ENCODE data around the gene RIIAD1. TPM values are rescaled to one million over a fixed set of nuclear protein-coding genes. Genes with fewer than 3 reads are reported as not detected.
A peak's percentile ranks its signal among the peaks of the same experiment; 100 is the strongest.

RIIAD1 gene
- total RNA-seq, 1 donor from 2014 or later, result not detected

DNA sequence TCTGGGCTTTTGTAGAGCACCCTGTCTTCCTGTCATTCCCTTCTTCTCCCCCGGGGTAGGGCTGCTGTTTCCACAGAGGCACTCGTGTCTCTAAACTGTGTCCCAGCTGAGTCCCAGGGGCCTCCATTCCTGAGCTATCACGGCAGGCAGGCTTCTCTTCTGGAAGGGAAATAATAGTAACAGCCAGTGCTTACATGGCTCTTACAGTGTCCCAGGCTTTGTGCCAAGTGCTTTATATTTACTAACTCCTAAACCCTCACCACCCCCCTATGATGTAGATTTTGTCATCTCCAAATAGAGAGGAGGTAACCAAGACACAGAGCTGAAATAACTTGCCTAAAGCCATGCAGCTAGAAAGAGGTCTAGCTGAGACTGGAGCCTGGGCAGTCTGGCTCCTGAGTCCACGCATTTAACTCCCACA lies 3.3 kb upstream of the RIIAD1 start:
- H3K4me3 ChIP-seq, result no peak overlapping the region
- H3K4me2 ChIP-seq, result no peak overlapping the region
- H3F3A ChIP-seq (ENCODE audit: low read depth), result peaks cover 31% of the 10 kb centered on the region
- H3K79me2 ChIP-seq (ENCODE audit: low read depth), result no peaks in the 10 kb centered on the region
- no peaks in the 10 kb centered on the region for H3K9me3 Mint-ChIP-seq
- H3K4me1 ChIP-seq, result peaks cover 34% of the 10 kb centered on the region
- no peak for TF ChIP-seq EZH2 (IDR thresholded peaks at IDR 0.05)
- TF ChIP-seq, protein P1, sequence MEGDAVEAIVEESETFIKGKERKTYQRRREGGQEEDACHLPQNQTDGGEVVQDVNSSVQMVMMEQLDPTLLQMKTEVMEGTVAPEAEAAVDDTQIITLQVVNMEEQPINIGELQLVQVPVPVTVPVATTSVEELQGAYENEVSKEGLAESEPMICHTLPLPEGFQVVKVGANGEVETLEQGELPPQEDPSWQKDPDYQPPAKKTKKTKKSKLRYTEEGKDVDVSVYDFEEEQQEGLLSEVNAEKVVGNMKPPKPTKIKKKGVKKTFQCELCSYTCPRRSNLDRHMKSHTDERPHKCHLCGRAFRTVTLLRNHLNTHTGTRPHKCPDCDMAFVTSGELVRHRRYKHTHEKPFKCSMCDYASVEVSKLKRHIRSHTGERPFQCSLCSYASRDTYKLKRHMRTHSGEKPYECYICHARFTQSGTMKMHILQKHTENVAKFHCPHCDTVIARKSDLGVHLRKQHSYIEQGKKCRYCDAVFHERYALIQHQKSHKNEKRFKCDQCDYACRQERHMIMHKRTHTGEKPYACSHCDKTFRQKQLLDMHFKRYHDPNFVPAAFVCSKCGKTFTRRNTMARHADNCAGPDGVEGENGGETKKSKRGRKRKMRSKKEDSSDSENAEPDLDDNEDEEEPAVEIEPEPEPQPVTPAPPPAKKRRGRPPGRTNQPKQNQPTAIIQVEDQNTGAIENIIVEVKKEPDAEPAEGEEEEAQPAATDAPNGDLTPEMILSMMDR (IDR thresholded peaks at IDR 0.05), result no peak
- no peak for TF ChIP-seq EZH2phosphoT487 (IDR thresholded peaks at IDR 0.05)
- no peak overlapping the region for H2AFZ ChIP-seq (replicated peaks)
- H3K27ac ChIP-seq, result no peak overlapping the region
- no peak for DNase-seq (ENCODE audit: low spot score)
- peaks cover 59% of the 10 kb centered on the region for H3K27me3 ChIP-seq
- peak overlapping the region; percentile 91 for H3K4me3 Mint-ChIP-seq
- no peaks in the 10 kb centered on the region for H3K36me3 Mint-ChIP-seq
- no peak overlapping the region for H3K9ac ChIP-seq
- H4K20me1 ChIP-seq (ENCODE audit: low read depth), result peaks cover 21% of the 10 kb centered on the region
- H3K4me1 Mint-ChIP-seq, result peaks cover 58% of the 10 kb centered on the region
- H3K27ac Mint-ChIP-seq, result no peak overlapping the region
- H3K27me3 Mint-ChIP-seq (ENCODE audit: insufficient read depth, low read depth), result peaks cover 57% of the 10 kb centered on the region
- H3K36me3 ChIP-seq, result no peaks in the 10 kb centered on the region
- no peaks in the 10 kb centered on the region for H3K9me3 ChIP-seq (ENCODE audit: low read depth)

DNA sequence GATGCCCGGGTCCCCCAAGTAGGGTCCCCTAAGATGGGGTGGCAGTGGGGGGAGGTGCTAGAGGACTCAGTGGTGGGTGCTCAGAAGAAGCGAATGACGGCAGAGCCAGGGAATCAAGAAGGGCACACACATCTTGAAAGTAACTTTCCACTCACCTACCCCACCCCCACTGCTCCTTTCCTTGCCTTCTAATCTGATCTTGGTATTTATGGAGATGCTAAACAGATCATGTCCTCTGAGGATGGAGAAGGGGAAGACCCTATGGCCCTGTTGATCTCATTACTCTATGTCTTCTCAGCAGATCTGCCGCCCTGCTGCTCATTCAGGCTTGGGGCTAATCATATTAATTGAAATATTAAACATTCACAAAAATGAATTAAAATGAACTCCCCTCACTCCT lies 2.7 kb upstream of the RIIAD1 start:
- Mint-ChIP-seq H3K4me1 (peaks cover 56% of the 10 kb centered on the region), H3K36me3 (no peaks in the 10 kb centered on the region), H3K9me3 (no peaks in the 10 kb centered on the region), H3K27me3 (ENCODE audit: insufficient read depth, low read depth) (peaks cover 53% of the 10 kb centered on the region), H3K27ac (no peak overlapping the region), H3K4me3 (peak overlapping the region; percentile 24)
- peaks cover 21% of the 10 kb centered on the region for H4K20me1 ChIP-seq (ENCODE audit: low read depth)
- no peak overlapping the region for H3K9ac ChIP-seq
- H2AFZ ChIP-seq (replicated peaks), result no peak overlapping the region
- no peak overlapping the region for H3K4me3 ChIP-seq
- TF ChIP-seq, protein P1 (IDR thresholded peaks at IDR 0.05), result no peak
- no peak for TF ChIP-seq EZH2 (IDR thresholded peaks at IDR 0.05)
- TF ChIP-seq EZH2phosphoT487 (IDR thresholded peaks at IDR 0.05), result no peak
- DNase-seq (ENCODE audit: low spot score), result no peak
- peaks cover 31% of the 10 kb centered on the region for H3F3A ChIP-seq (ENCODE audit: low read depth)
- H3K4me1 ChIP-seq, result peaks cover 34% of the 10 kb centered on the region
- no peak overlapping the region for H3K4me2 ChIP-seq
- H3K27me3 ChIP-seq, result peaks cover 65% of the 10 kb centered on the region
- H3K36me3 ChIP-seq, result no peaks in the 10 kb centered on the region
- H3K27ac ChIP-seq, result no peak overlapping the region
- no peaks in the 10 kb centered on the region for H3K9me3 ChIP-seq (ENCODE audit: low read depth)
- no peaks in the 10 kb centered on the region for H3K79me2 ChIP-seq (ENCODE audit: low read depth)

DNA sequence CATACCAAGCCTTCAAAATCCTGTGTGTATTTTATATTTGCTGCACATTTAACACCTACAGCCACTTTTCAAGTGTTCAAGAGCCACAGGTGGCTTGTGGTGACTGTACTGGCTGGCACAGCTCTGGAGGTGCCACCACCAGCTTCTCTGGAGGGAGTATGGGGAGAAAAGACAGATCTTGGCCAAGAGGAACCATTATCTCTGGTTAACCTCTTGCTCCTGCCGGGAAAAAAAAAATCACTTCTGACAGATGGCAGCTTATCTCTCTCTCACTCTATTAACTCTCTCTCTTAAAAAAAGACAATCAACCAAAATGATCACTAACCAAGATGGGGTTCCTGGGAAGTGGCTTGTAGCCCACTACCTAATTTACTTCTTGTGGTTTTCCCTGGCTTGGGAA lies 1.2 kb upstream of the RIIAD1 start:
- no peaks in the 10 kb centered on the region for H3K36me3 ChIP-seq
- no peak for DNase-seq (ENCODE audit: low spot score)
- Mint-ChIP-seq H3K36me3 (no peaks in the 10 kb centered on the region), H3K27ac (no peak overlapping the region), H3K27me3 (ENCODE audit: insufficient read depth, low read depth) (peaks cover 59% of the 10 kb centered on the region), H3K4me3 (peak overlapping the region; percentile 71), H3K4me1 (peaks cover 48% of the 10 kb centered on the region), H3K9me3 (no peaks in the 10 kb centered on the region)
- no peak overlapping the region for H3K9ac ChIP-seq
- H3K4me2 ChIP-seq, result peak overlapping the region; percentile 89
- peaks cover 31% of the 10 kb centered on the region for H3F3A ChIP-seq (ENCODE audit: low read depth)
- H3K27me3 ChIP-seq, result peaks cover 75% of the 10 kb centered on the region
- H4K20me1 ChIP-seq (ENCODE audit: low read depth), result peaks cover 21% of the 10 kb centered on the region
- H3K4me3 ChIP-seq, result no peak overlapping the region
- H2AFZ ChIP-seq (replicated peaks), result no peak overlapping the region
- H3K27ac ChIP-seq, result no peak overlapping the region
- H3K79me2 ChIP-seq (ENCODE audit: low read depth), result no peaks in the 10 kb centered on the region
- H3K9me3 ChIP-seq (ENCODE audit: low read depth), result no peaks in the 10 kb centered on the region
- H3K4me1 ChIP-seq, result peaks cover 34% of the 10 kb centered on the region
- TF ChIP-seq, protein P1 (IDR thresholded peaks at IDR 0.05), result no peak
- TF ChIP-seq EZH2phosphoT487 (IDR thresholded peaks at IDR 0.05) (no peak), EZH2 (IDR thresholded peaks at IDR 0.05) (no peak)
